Endothelial cell of umbilical vein (primary cell): ENCODE measurements around the gene PDE7B. TPM values are rescaled to one million over a fixed set of nuclear protein-coding genes. Genes with fewer than 3 reads are reported as not detected.

Experiments used
- BruUV-seq: library from RNA; stranded (reverse); fragments of 400-500 nt; replicated peaks from 2 replicates; lab custom pipeline; 2021; lab: Mats Ljungman, UMichigan
- CTCF ChIA-PET: fragments of 300-600, 350-600 bp; sonication (Branson Sonifier 250); formaldehyde crosslinking; loops from one replicate; lab custom pipeline; 2021; ENCODE audit warnings: antibody characterized with exemption, inconsistent platforms; lab: Charles Lee
- POLR2A ChIA-PET: fragments of 300-600, 350-600 bp; sonication (Branson Sonifier 250); formaldehyde crosslinking; loops from one replicate; lab custom pipeline; 2021; ENCODE audit warnings: antibody characterized with exemption, inconsistent platforms; lab: Charles Lee
- DNase-seq: peaks from one replicate; pipeline ENCODE4 v3.0.0-alpha.2; 2011; ENCODE audit warnings: low read depth, low spot score
- FAIRE-seq: peaks from 2 replicates; lab custom pipeline; 2011; peaks lifted over from hg19 to GRCh38; lab: Jason Lieb, UNC
- H2AFZ ChIP-seq: 2 replicates; pipeline ENCODE4 v1.6.0; 2012; ENCODE audit warnings: low read depth, low read length, control low read depth, inconsistent platforms
- H3K27ac ChIP-seq: 2 replicates; pipeline ENCODE4 v1.5.1; 2011; ENCODE audit warnings: low read depth, mild to moderate bottlenecking, control low read depth, low read length, moderate library complexity; ENCODE audit not compliant: insufficient read depth
- H3K27me3 ChIP-seq, 2 experiments: 2 replicates each; pipeline versions ENCODE4 v1.6.0 to v1.6.1; 2011; ENCODE audit warnings: low read length in 2 of 2, mixed read lengths in 1 of 2; ENCODE audit not compliant: control insufficient read depth in 2 of 2, insufficient read depth in 2 of 2
- H3K36me3 ChIP-seq, 2 experiments: 2 replicates in 1 of 2; 3 replicates in 1 of 2; pipeline ENCODE4 v1.5.1; 2011; ENCODE audit warnings: low read length in 2 of 2, mild to moderate bottlenecking in 1 of 2, moderate library complexity in 1 of 2; ENCODE audit not compliant: control insufficient read depth in 2 of 2, insufficient read depth in 2 of 2; ENCODE audit errors: extremely low read depth in 1 of 2
- H3K4me1 ChIP-seq: 3 replicates; pipeline ENCODE4 v1.5.1; 2011; ENCODE audit warnings: mild to moderate bottlenecking, low read length; ENCODE audit not compliant: control insufficient read depth, insufficient read depth; ENCODE audit errors: extremely low read depth
- H3K4me2 ChIP-seq: 2 replicates; pipeline ENCODE4 v1.6.1; 2011; ENCODE audit warnings: low read length, control low read depth, mixed read lengths; ENCODE audit not compliant: insufficient read depth
- H3K4me3 ChIP-seq, 3 experiments: fragments of 200-600 bp in 1 of 3; sonication (generic), shearing (Covaris generic) in 1 of 3; replicated peaks in 1 of 3; 2 replicates each; pipeline ENCODE4 v1.5.1; 2011 to 2016; ENCODE audit warnings: control low read depth in 3 of 3, low read length in 3 of 3, mild to moderate bottlenecking in 2 of 3, inconsistent platforms in 1 of 3, low read depth in 1 of 3, moderate library complexity in 1 of 3; ENCODE audit not compliant: insufficient read depth in 1 of 3
- H3K79me2 ChIP-seq: 2 replicates; pipeline ENCODE4 v1.6.0; 2012; ENCODE audit warnings: low read length, inconsistent platforms; ENCODE audit not compliant: control insufficient read depth, insufficient read depth
- H3K9ac ChIP-seq: replicated peaks from 2 replicates; pipeline ENCODE3; 2011; ENCODE audit warnings: low read length, control low read depth; ENCODE audit not compliant: insufficient read depth; ENCODE audit errors: extremely low read depth
- H3K9me1 ChIP-seq: replicated peaks from 3 replicates; pipeline ENCODE4 v1.6.0; 2011; ENCODE audit warnings: mild to moderate bottlenecking, low read length; ENCODE audit not compliant: control insufficient read depth, insufficient read depth; ENCODE audit errors: extremely low read depth
- H3K9me3 ChIP-seq: replicated peaks from 2 replicates; pipeline ENCODE4 v1.5.1; 2012; ENCODE audit warnings: low read length, inconsistent platforms; ENCODE audit not compliant: control insufficient read depth, insufficient read depth
- H4K20me1 ChIP-seq: replicated peaks from 2 replicates; pipeline ENCODE3; 2011; ENCODE audit warnings: mild to moderate bottlenecking, low read length; ENCODE audit not compliant: control insufficient read depth, insufficient read depth; ENCODE audit errors: extremely low read depth
- FOS ChIP-seq: IDR thresholded peaks from 2 replicates; pipeline ENCODE4 v1.6.1; 2011; ENCODE audit warnings: mild to moderate bottlenecking, low read length, moderate library complexity, borderline replicate concordance; ENCODE audit not compliant: insufficient read depth
- GATA2 ChIP-seq: IDR thresholded peaks from 2 replicates; pipeline ENCODE4 v1.7.0; 2011; ENCODE audit warnings: low read depth, mild to moderate bottlenecking, moderate library complexity, mixed read lengths, low read length; ENCODE audit not compliant: insufficient read length, insufficient read depth
- JUN ChIP-seq: IDR thresholded peaks from 2 replicates; pipeline ENCODE4 v1.6.1; 2011; ENCODE audit warnings: borderline replicate concordance, low read depth; ENCODE audit not compliant: insufficient read length, insufficient read depth
- MYC ChIP-seq: IDR thresholded peaks from one replicate; pipeline ENCODE4 v1.6.1; 2011; ENCODE audit warnings: mild to moderate bottlenecking, low read depth, low read length
- POLR2A ChIP-seq: IDR thresholded peaks from 2 replicates; pipeline ENCODE4 v1.6.1; 2012; ENCODE audit warnings: low read depth, mild to moderate bottlenecking, control low read depth, low read length
- POLR2AphosphoS5 ChIP-seq: IDR thresholded peaks from 2 replicates; pipeline ENCODE4 v1.6.1; 2012; ENCODE audit warnings: low read depth, mild to moderate bottlenecking, control low read depth, low read length, moderate library complexity; ENCODE audit not compliant: insufficient read depth
- dilution Hi-C: fragments of 300-500 bp; cut with MboI; formaldehyde crosslinking; loops from one replicate; pipeline ENCODE4 v1.15.0; 2019; ENCODE audit warnings: low sequenced_read_pairs; ENCODE audit not compliant: extremely low pct_ligation_motif_present
- intact Hi-C: fragments of 100-400 bp; cut with micrococcal nuclease; formaldehyde crosslinking; loops from one replicate; pipeline ENCODE4 v1.10.0; 2022
- polyA plus RNA-seq, 4 experiments: library from polyadenylated mRNA; depleted of rRNA in 3 of 4; stranded (reverse) in 3 of 4; unstranded in 1 of 4; fragments of >200 nt; gene quantifications; 2 replicates each; pipeline versions ENCODE4 v1.2.1 to v1.2.3, GENCODE V29; 2011 to 2012; ENCODE audit warnings: missing spikeins in 1 of 4
- total RNA-seq: library from RNA; stranded (reverse); gene quantifications from 2 replicates; pipeline ENCODE4 v1.2.3, GENCODE V29; 2021
- TF ChIP-seq, protein P1 (sequence below), 2 donors: IDR thresholded peaks; 1 replicate in 1 of 2; 2 replicates in 1 of 2; pipeline ENCODE4 v1.5.1; 2011; ENCODE audit warnings: low read length in 2 of 2, mild to moderate bottlenecking in 2 of 2, moderate library complexity in 2 of 2, control low read depth in 1 of 2, inconsistent platforms in 1 of 2, low read depth in 1 of 2; ENCODE audit not compliant: insufficient read depth in 1 of 2; ENCODE audit errors: extremely low read depth in 1 of 2

The PDE7B gene
- total and polyA plus RNA-seq, 2 donors (not counting 3 experiments of a cell fraction or from before 2014, with no cell fraction given) = 20.6 to 25.1 TPM

DNA sequence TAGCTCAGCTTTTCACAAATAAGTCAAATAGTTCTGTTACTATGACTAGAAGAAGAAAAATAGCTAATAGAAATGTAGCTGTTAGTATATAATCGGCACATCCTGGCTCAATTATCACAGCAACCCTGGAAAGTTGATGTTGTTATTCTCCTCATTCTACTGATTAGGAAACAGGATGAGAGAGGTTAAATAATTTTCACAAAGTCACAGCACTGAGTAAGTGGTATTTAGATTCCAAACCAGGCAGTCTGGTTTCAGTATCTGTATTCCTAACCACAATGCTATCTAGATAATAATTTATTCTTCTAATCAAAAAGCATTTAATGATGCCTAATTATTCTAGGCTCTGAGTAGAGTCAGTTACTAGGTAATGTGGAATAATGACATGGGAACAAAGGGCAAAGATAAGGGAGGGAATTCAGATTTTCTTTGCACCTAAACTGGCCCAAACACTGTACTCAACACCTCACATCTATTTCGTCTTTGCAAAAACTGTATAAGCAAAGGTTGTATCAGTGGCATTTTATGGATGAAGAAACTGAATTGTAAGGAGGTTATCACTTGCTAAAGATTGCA lies 51.3 kb downstream of the PDE7B start:
- CTCF ChIA-PET = interaction anchor here (1.4 to 2.6 kb wide), 2 partner anchors 9 to 367 kb away, joined by 3 to 6 read pairs; no protein-coding TSS in a partner anchor
- Histone ChIP-seq H2AFZ (no peak overlapping the region), H3K9me3 (no peaks in the 10 kb centered on the region), H3K4me2 (no peak overlapping the region), H3K4me3 (no peak overlapping the region), H3K9me1 (no peaks in the 10 kb centered on the region), H3K79me2 (no peaks in the 10 kb centered on the region), H4K20me1 (no peaks in the 10 kb centered on the region), H3K36me3 (no peaks in the 10 kb centered on the region), H3K27me3 (no peaks in the 10 kb centered on the region), H3K27ac (no peak overlapping the region), H3K4me1 (no peaks in the 10 kb centered on the region), H3K9ac (no peak overlapping the region)
- dilution Hi-C loops = no loop called here
- no peak for TF ChIP-seq JUN
- TF ChIP-seq, protein P1, sequence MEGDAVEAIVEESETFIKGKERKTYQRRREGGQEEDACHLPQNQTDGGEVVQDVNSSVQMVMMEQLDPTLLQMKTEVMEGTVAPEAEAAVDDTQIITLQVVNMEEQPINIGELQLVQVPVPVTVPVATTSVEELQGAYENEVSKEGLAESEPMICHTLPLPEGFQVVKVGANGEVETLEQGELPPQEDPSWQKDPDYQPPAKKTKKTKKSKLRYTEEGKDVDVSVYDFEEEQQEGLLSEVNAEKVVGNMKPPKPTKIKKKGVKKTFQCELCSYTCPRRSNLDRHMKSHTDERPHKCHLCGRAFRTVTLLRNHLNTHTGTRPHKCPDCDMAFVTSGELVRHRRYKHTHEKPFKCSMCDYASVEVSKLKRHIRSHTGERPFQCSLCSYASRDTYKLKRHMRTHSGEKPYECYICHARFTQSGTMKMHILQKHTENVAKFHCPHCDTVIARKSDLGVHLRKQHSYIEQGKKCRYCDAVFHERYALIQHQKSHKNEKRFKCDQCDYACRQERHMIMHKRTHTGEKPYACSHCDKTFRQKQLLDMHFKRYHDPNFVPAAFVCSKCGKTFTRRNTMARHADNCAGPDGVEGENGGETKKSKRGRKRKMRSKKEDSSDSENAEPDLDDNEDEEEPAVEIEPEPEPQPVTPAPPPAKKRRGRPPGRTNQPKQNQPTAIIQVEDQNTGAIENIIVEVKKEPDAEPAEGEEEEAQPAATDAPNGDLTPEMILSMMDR (IDR thresholded peaks at IDR 0.05; ENCODE audit: extremely low read depth in 1 of 2, insufficient read depth in 1 of 2, low read depth in 1 of 2, low read length in 2 of 2) = no peak
- TF ChIP-seq POLR2AphosphoS5 = no peak
- TF ChIP-seq FOS = no peak
- TF ChIP-seq MYC = no peak
- TF ChIP-seq POLR2A = no peak
- no peak for TF ChIP-seq GATA2
- BruUV-seq = no TSS peak
- FAIRE-seq (no peak), DNase-seq (peak; percentile 21)
- intact Hi-C loops = loop anchor here (10.0 kb wide), 1 partner anchor 448 kb away; no protein-coding TSS in a partner anchor
- POLR2A ChIA-PET = no interaction called here
